ENCODE measurements around the gene GRIK2.

GRIK2 gene

DNA sequence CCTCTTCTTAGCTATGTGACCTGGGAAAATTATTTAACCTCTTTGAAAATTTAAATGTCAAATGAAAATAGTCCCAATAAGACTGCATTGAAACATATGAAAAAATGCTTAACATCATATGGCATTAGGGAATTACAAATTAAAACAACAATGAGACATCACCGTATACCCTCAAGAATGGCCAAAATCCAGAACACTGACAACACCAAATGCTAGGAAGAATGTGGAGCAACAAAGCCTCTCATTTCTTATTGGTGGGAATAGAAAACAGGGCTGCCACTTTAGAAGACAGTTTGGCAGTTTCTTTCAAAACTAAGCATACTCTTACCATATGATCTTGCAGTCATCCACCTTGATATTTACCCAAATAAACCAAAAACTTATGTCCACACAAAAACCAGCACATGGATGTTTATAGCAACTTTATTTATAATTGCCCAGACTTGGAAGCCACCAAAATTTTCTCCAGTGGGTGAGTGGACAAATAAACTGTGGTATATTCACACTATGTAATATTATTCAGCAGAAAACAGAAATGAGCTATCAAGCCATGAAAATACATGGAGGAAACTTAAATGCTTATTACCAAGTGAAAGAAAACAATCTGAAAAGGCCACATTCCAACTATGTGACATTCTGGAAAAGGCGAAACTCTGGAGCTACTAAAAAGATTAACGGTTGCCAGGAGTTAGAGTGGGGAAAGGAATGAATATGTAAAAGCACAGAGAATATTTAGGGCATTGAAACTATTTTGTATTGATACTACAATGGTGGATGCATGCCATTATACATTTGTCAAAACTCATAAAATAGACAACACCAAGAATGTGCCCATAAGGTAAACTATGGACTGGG lies 459.9 kb downstream of the GRIK2 start:
- DNase-seq, result no peak

DNA sequence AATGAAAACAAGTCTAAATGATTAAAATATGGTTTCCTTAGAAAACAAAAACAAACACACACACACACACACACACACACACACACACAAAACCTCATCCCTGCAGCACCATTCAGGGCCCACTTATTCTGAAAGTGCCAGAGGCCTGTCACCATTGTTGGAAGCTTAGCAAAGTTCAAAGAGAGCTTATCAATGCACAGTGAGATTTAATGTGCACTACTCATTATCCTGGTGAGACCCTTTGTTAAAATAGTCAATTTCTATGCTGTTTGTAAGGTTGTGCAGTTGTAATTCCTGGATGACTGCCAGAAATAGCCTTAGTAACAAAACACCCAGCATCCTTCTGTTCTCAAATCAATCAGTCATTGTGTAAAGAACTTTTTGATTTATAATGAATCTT lies 482.9 kb downstream of the GRIK2 start:
- DNase-seq, result no peak

- no peak for DNase-seq
Measured at GRCh38 chr6:101878554-101879276, 485.2 kb downstream of the GRIK2 start.

- no peak for DNase-seq
Measured at GRCh38 chr6:101879782-101880181, 486.3 kb downstream of the GRIK2 start.

GRCh38 chr6:101883505-101883904 lies 490.0 kb downstream of the GRIK2 start:
- DNase-seq, result no peak

GRCh38 chr6:101887532-101887931 lies 494.0 kb downstream of the GRIK2 start:
- DNase-seq, result no peak

DNA sequence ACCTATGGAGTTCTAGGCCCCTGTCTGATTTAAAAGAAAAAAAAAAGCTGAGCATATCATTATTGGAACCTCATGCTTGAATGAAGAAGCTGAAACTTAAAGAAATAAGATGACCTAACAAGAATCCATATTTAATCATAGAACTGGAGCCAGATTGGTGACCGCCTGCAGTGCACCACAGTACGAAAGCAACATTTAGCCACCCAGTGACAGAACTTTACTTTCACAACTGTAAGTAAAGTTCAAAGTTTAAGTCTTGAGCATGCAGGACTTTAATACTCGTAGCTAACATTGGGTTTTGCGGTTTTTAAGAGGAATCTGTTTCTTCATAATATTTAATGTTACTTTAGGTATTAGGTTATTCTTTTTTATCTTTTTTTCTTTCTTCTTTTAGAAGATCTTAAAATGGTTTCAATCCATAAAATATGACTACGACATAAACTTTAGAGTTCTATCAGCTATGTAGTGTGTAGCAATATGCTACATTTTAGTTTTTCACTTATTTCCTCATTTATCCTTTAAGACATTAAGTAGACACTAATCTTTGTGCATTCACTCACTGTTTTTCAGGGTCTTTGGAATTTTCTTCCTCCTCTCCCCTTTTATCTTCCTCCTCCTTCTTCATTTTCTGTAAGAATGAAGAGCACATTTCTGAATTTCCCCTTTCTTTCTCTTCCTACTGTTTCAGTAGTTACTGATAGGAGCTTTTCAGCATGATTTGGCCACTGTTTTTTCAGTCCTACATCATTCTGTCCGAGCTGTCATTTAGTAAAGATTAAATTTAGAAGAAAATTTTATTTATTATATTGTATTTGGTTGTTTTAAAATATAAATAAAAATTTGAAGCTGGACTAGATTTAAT lies 514.1 kb downstream of the GRIK2 start:
- no peak for DNase-seq

- DNase-seq, result no peak
Measured at GRCh38 chr6:101909366-101909765, 515.9 kb downstream of the GRIK2 start.

DNA sequence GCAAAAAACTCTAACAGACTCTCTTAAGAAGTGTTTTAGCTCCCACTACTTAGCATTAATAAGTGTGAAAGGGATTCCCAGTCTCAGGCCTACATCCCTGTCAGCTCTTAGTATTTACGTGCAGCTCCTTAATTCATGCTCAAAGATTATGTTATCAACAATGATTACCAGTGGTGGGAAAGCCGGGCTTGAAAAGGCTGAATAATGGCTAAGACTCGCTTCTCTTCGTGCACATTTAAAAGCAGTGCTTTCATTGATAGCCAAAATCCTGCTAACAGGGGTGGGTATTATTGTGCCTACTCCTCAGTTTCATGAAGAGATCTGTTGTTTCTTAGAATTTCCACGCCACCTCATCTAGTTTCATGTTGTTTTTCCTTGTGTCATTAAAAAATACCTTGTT lies 518.8 kb downstream of the GRIK2 start:
- no peak for DNase-seq

DNA sequence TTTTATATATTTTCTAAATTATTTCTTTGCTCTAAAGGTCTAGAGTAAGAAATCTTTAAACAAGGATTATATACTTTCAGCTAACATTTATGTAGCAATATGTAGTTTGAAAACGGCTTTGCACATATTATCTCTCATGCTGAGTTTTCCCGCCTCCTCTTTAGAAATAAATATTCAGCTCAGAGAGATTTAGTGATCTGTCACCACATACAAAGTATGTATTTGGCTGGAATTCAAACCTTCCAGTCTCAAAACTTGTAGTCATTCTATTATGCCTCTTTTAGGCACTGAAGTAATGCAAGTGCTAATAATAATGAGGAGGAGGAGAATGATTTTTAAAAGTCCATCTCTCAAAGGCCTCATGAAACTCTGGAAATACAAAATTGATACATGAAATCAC lies 525.0 kb downstream of the GRIK2 start:
- no peak for DNase-seq

DNA sequence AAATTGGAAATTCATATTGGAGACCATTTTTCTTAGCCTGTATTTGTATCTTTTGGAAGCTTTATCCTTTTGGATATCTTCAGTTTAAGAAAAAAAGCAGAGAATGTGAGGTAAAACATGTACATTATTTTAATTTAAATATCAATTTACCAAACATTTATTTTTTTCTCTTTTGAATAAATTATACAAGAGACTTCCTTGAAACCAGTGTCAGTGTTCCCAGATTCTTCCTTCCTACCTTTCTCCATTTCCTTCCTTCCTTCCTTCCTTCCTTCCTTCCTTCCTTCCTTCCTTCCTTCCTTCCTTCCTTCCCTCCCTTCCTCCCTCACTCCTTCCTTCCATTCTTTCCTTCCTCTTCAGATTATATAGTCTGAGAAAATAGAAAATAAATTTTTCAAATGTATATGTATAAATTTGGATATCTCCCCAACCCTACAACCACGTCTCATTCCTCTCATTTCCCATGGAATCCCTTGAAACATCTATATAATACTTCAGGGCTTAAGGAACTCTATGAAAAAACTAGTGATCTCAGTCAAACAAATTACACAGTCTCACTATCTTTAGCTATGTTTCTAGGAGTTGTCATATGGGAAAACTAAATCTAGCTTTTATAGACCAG lies 528.4 kb downstream of the GRIK2 start:
- DNase-seq, result no peak

DNA sequence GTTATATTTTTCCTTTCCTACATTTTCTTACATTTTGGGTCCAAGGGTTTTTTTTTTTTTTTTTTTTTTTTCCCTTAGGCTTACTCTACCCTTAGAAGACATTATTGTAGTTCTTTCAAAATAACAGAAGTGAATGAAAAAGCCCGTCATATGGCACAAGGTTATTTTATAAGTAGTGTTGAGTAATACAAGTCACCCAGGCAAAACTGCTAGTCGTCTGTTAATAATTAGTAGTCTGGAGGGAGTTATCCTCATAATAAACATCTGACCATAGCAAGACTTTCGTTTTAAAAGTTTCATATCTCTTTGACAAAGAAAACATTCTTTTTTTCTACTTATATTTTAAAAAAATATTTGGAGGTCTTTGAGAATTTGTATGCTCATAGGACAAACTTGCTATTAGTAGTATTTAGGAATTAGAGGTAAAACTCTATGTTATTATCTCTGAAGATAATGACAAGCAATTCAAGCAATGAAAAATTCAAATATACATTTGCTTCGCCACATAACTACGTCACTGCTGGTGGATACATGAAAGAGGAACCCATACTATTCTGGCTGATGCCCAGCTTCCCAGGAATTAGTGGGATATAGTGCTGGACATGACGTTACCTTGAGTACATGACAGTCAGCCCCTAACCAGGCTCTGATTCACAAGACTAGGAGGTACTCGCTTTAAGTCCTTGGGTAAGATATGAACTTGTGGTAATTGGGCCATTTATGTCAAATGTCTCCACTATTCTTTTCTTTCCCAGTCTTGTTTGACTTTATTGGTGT lies 532.8 kb downstream of the GRIK2 start:
- no peak for DNase-seq

- no peak for DNase-seq
Measured at GRCh38 chr6:101931766-101932165, 538.3 kb downstream of the GRIK2 start.

DNA sequence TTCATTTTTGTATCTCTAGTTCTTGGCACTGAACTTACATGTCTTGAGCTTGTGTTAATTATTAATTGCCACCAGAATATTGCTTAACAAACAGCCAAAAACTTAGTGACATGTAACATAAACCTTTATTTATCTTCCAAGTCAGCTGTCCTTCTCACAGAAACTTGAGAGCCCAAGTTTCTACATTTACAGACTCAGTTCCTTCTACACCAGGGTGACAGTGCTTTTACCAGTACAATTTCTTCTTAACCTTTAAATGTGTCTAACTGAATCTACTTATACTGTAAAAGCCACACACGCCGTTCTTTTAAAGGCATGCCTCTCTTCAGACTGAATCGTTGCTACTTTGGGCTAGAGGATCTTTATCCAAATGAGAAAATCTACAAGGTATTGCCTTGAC lies 539.2 kb downstream of the GRIK2 start:
- DNase-seq, result no peak

DNA sequence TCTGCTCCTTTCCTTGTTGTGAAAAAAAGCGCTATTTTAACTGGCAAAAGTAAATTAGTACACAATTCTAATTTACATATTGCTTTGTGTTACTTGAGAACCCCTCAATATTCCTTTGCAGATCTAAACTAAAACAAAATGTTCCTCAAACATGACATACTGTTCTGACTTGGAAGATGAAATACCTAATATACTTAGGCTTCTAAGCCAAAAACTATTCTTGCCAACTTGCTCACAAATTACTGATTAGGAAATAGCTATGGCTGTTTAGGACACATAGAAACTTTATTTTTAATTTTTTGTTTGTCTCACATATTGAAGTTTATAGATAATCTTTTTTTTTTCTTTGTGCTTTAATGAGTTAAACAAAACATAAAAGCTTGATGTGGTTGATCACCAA lies 542.2 kb downstream of the GRIK2 start:
- no peak for DNase-seq

- no peak for DNase-seq
Measured at GRCh38 chr6:101936516-101936915, 543.0 kb downstream of the GRIK2 start.

- no peak for DNase-seq
Measured at GRCh38 chr6:101937108-101937507, 543.6 kb downstream of the GRIK2 start.

- no peak for DNase-seq
Measured at GRCh38 chr6:101940391-101940790, 546.9 kb downstream of the GRIK2 start.

- DNase-seq, result no peak
Measured at GRCh38 chr6:101956961-101957360, 563.5 kb downstream of the GRIK2 start.

DNA sequence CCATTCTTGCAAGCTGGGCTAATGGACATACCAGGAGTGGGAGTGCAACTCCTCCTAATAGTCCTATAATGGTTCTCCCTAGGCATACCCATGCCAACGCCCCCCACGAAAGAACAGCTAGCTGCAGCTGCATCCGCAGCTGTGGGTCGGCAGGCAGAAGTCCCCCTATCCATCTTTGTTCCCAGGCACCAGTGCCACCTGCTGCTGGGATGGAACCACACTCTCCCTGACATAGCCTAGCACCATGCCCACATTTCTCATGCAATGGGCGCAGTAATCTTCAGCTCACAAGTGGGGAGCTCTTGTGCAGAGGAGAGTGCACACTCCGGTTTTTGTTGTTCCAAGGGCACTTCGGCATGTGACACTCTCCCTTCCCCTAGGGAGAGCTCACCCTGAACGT lies 567.8 kb downstream of the GRIK2 start:
- DNase-seq, result no peak

DNA sequence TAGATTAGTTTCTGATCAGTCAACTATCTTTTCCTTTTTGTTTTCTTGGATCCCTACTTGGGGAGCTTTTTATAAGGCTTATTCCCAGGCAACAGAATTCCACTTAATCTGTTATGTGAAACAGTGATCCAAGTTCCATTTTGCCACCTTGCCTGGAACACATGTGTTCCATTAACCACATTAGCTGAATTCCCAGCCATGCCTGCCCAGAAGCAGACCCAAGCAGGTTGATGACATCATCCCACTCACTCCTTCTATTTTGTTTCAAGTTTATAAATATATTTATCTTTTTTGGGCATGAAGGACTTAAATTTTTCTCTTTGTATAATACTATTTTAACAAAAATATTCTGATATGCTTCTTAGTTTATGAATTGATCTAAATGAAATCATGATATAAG lies 587.4 kb downstream of the GRIK2 start:
- DNase-seq, result no peak
